Measurements from ENCODE around the gene ADAMTS2.
"Not testable (repeated sequence)": the region's sequence is repeated elsewhere in the genome, so short reads cannot be mapped to it uniquely, and the experiment has no call there.

The ADAMTS2 gene

DNA sequence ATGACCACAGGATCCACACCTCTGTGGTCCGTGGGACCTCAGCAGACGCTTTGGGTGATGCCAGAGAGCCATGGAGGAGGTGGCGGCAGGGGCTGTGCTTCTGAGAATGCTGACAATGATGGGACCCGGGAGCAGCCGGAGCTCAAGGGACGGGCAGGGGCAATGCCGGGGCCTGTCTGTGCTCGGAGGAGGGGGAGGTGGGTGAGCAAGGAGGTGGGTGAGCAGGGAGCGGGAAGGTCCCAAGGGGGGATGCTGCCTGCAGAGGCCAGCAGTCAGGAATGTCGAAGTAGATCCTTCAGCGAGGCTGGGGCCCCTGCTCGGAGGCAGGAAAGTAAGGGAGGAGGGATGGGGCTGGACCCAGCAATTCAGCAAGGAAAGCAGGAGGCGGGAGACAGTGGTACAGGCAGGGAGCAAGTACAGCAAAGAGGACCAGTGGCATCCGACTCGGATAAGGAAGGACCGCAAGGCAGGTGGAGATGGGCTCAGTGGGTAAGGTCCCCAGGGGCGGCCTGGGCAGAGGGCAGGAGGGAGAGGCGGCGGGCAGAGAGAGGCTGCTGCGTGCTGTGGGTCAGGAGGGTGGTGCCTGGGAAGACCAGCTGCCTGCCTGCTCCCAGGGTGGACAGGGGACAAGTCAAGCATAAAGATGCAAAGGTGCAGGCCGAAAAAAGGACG is 49.0 kb downstream of the ADAMTS2 start:
- DNase-seq (ENCODE audit: low read depth), result no peak

DNA sequence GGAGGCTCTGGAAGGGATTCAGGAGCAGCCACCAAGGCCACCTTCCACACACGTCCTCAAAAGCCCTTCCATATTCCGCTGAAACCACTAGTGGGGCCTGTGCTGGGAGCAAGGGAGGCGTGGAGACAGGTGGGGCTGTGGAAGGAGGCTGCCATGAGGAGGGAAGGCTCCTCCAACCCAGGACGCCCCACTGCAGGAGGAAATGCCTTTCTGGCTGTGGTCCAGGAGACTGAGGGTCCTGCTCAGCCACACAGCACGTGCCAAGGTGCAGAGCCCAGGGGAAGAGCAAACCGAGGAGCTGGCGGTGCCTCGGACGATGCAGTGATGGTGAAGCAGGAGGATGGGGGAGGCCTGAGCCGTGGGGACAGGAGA is 49.5 kb downstream of the ADAMTS2 start:
- no peak for DNase-seq (ENCODE audit: low read depth)

DNA sequence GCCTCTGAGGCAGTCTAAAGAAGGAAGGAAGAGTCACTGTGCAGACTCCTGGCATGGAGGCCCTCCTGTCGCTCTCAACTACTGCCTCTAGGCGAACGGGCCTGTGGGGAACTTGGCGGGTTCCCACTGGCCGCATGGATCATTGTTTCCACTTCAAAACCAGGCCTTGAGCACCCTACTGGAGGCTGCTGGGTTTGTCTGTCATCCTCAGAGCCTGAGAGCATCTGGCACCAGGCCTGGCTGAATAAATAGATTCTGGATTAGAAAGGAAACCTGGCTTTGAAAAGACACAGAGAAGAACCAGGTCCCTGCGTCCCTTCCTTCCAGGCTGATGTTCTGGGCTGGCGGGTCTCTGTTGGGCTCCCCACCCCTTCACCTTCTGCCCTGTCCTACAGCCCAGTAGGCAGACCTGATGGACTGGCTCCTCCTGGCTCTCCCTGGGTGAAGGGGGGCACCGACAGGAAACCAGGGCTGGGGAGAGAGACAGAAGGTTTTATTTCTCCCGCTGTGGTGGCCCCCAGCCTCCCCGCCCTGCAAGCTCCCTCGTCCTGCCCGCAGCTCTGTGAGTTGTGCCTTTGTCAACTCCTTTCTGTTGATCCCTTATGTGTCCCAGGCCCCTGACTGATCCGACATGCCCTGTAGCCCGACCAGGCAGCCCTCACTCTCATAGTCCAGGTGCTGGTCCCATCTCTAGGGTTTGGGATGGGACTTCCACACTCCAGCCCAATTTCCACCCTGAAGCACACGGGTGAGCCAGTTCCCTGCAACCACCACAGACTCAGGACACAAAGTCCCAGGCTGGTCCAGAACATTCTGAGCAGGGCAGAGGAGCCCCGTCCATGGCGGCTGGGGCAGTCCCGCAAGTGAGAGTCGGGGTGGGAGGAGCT is 50.1 kb downstream of the ADAMTS2 start:
- DNase-seq (ENCODE audit: low read depth), result no peak

DNA sequence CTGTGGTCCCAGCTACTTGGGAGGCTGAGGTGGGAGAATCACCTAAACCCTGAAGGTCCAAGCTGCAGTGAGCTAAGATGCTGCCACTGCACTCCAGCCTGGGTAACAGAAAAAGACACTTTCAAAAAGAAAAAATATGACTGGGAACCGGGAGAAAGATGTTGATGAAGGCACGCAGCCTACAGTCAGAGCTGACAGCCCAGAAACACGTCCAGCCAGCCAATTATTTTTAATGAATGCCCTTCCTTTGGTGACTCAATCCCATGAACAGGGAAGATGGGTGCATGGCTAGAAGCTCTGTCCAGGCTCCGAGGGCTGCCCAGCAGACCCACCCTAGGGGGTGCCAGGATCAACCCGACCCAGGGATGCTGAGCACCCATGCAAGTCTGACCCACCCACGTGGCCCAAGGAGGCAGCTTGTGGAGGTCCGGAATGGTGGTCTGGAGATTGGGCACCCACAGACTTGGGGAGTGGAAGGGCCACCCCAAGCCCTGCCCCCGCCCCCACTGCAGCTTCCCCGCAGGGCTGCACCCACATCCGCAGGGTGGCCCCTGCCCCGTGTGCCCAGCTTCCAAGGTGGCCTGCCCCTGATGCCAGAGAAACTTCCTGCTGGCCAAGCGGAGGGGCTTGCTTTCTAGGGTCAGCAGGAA is 51.0 kb downstream of the ADAMTS2 start:
- no peak for DNase-seq (ENCODE audit: low read depth)

DNA sequence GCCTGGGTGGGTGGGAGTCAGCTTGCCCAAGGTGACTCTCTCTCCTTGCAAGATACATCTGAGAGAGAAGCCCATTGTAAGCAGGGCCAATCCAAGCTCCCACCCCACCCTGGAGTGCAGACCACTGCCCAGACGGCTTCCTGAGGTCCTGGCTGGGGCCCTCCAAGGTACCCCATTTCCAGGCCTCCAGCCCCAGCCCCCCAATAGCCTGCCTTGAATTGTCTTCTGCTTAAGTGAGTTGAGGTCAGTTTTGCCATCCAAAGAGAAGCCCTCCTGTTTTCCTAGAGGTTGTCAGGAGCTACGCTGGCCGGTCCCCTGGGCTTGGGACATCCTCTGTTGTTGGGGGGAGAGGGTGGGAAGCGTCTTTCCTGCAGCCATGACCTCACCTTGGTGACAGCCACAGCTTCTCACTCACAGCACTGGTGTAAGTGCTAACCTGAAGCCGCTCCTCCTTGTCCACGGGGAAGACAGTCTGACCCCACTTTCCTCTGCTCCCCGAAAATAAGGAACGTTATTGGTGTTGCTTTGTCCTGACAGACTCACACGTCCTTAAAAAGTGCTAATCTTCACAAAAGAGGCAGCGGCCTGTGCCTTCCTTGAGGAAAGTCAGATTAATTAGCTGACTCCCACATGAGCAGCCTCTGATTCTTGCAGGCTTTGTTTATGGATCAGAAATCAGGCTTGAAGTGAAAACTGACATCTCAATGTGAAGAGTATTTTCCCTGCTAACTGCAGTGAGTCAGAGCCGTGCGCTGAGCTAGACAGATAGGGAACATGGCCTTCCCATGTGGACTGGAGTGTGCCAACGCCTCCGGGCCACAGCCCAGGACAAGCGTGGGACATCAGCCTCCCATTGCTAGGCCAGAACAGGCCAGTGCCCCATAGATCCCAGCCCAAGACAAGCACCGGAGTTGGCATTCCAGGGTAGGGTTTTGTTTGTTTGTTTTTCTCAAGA is 52.3 kb downstream of the ADAMTS2 start:
- no peak for DNase-seq (ENCODE audit: low read depth)

DNA sequence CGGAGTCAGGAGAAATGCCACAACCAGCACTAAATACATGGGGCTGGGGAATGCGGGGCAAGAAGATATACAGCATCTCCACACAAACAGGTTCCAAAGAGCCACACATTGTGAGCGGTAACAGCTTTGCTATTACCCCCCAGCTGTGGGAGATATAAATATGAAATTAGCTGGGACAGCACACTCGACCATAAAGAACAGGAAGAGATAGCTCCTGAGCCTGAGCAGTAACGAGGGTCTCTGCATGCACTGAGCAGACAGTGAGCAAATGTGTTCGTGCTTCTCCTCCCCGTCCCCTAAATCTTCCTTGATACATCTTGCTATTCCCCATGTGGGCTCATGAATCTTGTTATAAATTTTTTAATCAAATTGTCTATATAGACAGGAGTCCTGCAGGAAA is 53.1 kb downstream of the ADAMTS2 start:
- no peak for DNase-seq (ENCODE audit: low read depth)

DNA sequence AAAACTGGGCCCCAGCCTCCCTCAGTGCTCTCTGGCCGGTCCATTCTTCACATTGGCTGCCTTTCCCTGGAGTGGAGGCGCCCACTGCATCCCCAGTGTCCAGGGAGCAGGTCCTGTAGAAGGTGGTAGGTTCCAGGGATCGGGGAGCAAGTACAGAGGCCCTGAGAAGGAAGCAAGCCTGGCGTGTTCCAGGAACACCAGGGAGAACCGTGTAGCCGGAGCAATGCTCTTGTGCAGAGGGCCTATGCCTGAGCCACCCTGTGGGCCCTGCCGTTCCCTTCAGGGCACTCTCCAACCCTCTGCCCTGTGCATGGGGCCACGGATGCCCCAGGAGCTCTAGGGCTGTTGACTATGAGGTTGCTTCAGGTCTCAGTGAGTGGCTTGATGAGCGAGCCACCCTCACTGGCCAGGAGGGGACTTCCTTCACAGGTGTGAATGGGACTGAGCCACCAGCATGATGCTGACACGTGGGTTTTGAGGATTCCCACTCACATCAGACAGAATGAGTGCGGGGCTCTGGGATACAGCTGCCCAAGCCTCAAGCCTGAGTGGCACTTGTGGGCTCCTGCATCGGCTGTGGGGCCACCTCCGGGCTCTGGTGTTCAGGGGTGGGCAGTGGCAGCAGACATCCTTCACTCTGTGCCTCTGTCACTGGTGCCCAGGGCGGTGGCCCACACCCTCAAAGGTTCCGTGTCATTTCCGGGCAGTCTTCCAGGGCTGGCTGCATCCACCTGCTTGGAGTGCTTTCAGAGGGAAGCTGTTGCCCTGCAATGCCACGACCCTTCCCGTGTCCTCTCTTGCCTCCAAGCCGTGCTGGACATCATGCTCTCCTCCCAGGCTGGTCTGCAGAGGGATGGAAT is 54.4 kb downstream of the ADAMTS2 start:
- DNase-seq (ENCODE audit: low read depth), result no peak

DNA sequence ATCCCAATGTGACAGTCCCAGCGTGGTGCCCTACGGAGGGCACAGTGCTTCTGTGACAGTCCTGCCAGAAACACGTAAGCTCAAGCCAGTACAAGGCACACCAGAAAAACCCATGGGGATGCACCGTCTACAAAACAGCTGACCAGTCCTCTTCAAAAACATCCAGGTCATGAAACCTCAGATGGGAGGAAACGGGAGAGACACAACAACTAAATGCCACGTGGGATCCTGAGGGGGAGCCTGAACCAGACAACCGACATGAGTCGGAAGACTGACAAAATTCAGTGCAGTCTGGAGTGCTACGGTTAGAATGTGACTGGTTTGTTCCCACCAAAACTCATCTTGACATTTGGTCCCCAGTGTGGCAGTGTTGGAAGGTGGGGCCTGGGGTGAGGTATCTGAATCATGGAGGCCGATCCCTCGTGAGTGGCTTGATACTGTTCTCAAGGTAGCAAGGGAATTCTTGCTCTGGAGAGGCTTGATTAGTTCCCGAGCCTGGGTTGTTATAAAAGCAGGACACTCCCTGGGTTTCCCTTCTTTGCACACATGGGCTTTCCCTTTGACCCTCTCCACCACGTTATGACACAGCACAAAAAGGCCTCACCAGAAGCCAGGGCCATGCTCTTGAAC is 55.4 kb downstream of the ADAMTS2 start:
- no peak for DNase-seq (ENCODE audit: low read depth)

DNA sequence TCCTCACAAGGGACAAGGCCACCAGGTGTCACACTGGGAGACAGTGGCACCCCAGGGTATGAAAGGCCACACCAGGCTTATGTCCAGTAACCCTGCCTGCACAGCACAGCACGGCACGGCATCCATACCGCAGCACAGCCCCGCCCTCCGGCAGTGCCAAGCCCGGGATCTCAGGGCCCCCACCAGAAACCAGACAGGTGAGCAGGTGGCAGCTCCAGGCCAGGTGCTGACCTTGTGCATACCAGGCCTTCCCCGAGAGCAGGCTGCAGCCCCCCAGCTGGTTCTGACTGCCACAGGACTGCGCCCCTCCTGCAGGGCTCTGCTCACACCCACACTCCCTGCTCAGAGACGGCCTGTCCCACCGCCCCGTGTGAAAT is 56.5 kb downstream of the ADAMTS2 start:
- DNase-seq (ENCODE audit: low read depth), result no peak

DNA sequence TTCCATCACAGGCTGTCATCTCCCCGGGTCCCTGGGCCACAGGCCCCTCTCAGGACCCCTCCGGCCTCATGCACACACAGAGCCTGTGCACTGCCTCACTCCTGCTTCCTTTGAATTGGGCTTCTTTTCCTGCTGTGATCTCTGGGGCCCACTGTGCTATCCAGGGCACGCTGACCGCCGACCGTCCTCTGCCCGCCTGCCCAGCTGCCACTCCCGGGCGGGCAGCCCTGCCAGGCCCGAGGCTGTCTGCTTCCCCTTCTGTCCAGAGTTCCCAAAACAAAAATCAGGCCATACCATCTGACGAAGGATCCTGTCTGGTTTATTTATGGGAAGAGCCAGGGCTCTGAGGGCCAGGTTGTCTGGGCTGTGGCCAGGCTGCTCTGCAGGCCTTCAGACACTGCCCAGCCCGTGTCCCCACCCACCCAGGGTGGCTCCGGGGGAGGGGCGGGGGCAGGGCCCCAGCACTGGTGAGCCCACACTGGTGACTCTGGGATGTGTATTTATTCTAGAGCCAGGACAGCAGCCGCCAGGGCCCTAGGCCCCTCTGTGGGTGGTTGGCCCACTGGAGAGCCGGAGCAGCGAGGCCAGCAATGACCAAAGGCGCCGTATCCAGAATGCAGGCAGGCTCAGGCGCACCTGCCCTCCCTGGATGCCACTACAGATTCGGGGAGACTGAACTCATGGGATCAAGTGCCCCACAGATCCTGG is 57.0 kb downstream of the ADAMTS2 start:
- DNase-seq (ENCODE audit: low read depth), result no peak

DNA sequence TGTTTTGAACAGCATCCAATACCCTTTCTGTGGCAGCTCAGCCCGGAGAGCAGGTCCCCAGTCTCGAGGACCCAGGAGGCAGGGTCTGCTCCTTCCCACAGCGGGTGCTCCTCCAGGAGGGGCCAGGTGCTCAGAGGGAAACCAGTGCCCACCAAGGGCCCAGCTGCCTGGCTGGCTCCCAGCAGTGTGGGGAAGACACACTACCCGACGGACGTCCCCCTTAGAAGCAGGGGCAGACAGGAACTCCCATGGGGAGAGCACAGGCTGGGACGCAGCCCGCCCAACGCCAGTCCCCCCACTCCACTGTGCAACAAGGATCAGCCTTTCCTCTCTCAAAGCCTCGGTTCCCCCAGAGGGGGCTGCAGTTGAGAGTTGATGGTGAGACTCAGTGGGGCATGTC is 57.6 kb downstream of the ADAMTS2 start:
- no peak for DNase-seq (ENCODE audit: low read depth)

DNA sequence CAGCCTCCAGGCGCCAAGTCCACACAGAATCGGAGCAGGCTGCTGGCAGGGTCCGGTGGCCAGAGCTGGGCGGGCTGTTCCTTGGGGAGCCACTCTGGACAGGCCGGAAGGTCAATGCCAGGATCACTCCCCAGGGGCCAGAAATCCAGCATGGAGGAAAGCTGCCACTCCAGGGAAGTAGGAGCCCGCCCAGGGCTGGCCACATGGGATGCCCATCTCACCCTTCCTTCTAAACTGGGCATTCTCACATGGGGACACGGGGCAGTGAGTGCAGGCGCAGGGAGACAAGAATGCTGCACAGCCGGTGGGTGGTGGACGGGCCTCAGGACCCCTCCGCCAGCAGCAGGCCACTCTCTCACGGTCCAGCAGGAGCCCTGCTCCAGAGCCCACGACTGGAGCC is 58.2 kb downstream of the ADAMTS2 start:
- no peak for DNase-seq (ENCODE audit: low read depth)

DNA sequence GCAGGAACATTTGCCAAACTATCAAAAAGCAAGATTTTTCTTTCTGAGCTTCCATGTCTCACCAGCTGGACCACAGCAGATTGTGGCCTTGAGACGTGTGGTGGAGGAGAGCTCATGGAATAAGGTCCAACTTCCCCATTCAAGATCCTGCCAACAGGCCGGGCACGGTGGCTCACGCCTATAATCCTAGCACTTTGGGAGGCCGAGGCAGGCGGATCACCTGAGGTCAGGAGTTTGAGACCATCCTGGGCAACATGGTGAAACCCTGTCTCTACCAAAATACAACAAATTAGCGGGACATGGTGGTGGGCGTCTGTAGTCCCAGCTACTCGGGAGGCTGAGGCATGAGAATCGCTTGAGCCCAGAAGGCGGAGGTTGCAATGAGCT is 59.5 kb downstream of the ADAMTS2 start:
- not testable (repeated sequence) for DNase-seq (ENCODE audit: low read depth)

DNA sequence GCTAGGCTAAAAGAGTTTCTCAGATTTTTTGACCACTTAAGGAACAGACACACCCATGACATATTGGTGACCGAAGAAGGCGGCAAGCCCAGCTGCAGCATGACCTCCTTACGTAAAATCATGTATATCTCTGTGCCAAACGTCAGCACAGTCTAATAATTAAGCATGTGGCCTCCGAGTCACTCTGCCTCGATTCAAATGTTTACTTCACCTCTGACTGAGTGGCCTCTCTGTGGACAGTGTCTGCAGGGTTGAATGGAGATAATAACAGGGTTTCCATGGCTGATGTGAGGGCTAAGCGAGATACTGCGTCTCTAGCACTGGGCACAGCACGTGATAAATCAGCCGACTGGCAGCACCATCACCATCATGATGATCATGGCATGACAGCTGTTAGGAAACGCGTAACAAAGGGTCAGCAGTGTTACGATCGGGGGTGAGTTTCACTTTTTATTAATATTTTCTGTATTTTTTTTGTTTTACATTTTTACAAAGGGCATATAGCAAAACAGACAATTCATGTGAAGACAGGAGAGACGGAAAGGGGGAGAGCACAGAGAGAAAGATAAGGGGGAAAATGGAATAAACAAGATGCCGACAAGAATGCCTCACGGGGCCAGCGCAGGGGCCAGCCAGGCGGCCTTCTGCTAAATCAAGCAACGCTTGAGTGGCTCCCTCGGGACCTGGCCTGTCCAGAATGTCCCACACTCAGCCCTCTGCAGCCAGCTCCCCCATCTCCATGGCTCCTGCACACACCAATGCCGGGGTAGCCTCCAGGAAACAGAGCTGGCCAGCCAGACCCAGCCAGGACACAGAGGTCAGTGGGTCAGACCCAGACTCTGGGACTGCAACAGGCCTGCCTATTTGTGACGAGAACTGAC is 60.3 kb downstream of the ADAMTS2 start:
- no peak for DNase-seq (ENCODE audit: low read depth)

DNA sequence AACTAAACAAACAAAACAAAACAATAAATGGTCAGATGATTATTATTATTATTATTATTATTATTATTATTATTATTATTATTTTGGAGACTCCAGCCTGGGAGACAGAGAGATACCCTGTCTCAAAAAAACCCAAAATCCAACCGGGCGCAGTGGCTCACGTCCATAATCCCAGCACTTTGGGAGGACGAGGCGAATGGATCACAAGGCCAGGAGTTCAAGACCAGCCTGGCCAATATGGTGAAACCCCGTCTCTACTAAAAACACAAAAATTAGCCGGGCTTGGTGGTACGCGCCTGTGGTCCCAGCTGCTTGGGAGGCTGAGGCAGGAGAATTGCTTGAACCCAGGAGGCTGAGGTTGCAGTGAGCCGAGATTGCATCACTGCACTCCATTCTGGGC is 61.4 kb downstream of the ADAMTS2 start:
- DNase-seq (ENCODE audit: low read depth), result not testable (repeated sequence)

DNA sequence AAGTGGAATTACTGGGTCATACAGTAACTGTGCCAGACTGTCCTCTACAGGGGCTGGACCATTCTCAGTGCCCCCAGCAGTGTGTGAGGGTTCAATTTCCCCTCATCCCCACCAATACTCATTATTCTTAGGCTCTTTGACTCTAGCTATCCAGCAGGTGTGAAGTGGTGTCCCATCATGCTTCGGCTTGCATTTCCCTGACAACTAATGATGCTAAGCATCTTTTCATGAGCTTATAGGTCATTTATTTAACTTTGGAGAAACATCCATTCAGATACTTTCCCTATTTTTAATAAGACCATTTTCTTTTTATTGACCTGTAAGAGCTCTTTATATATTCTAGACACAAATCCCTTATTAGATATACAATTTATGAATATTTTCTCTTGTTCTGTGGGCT is 63.6 kb downstream of the ADAMTS2 start:
- DNase-seq (ENCODE audit: low read depth), result no peak

DNA sequence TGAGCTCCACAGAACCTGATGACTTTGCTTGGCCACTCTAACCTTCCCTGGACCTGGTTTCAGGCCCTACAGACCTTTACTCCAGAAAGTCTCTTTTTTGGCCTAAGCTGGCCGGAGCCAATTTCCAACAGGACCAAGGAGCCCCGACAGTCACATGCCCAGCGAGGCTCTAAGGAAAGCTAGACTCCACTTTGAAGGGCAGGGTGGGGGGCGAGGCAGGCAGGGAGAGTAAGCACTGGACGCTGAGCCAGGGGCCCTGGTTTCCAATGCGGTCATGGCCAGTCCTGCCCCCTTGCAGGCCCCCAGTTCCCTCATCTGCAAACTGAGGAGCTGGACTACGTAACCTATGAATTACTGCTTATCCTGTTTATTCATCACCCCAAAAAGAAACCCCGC is 65.2 kb downstream of the ADAMTS2 start:
- no peak for DNase-seq (ENCODE audit: low read depth)

DNA sequence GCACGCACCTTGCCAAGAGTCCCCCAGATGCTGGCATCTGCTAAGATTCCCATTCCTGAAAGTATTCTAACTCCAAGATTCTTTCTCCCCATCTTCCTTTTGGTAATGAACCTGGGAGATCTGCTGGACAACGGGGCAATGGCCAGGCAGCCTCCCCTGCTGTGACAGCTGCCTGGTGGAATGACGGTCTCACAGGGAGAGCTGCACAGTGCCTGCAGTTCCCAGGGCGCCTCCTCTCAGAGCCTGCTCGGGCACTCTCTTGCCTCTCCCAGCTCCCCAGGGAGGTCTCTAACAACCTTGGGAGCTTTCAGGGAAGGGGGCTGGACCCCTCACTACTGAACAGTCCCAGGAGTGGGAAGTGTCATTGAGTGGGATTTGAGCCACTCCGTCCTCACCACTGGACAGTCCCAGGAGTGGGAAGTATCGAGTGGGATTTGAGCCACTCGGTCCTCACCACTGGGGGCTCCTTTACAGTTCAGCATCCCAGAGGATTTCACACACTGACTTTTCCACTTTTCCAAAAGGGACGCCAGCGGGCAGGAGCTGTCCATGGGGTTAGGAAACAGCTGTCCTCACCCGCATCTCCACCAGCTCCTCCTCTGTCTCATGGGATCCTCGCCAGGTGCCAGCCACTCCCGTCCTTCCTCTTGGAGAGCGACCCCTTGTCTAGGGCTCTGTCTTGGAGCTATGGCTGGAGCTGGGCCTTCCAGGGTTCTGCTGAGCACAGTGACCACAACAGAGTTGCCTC is 65.7 kb downstream of the ADAMTS2 start:
- DNase-seq (ENCODE audit: low read depth), result no peak

Measured in HS-5 (cell line).